Stimulated activated CD8-positive, alpha-beta memory T cell treated with anti-CD3 and anti-CD28 coated beads, Interleukin-12 subunit alpha, Interleukin-12 subunit beta, amount 100 ng/mL, for 24 hours (primary cell): Measurements from ENCODE around the gene ADPGK.
"Not testable (repeated sequence)": the region's sequence is repeated elsewhere in the genome, so short reads cannot be mapped to it uniquely, and the experiment has no call there.

ENCODE experiments used
- DNase-seq: peaks from one replicate; pipeline ENCODE4 v3.0.0-alpha.2; 2020; ENCODE audit errors: extremely low read depth

Gene ADPGK

DNA sequence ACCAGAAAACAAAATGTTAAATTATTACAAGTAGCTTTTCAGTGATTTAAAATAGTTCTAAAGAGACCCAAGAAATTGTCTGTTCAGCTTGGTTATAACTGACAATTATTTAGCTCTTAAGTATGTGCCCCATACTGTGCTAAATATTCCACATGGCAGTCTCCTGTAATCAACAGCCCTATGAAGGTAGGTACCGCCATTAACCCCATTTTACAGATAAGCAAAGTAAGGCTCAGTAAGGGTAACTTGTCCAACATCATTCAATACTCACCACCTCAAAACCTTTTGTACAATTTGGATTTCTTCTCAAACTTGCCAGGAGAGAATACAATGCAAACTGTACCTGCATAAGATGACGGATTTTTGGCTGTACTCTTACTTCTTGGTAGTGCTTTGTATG, 33.9 kb downstream of the ADPGK start:
- DNase-seq: no peak

DNA sequence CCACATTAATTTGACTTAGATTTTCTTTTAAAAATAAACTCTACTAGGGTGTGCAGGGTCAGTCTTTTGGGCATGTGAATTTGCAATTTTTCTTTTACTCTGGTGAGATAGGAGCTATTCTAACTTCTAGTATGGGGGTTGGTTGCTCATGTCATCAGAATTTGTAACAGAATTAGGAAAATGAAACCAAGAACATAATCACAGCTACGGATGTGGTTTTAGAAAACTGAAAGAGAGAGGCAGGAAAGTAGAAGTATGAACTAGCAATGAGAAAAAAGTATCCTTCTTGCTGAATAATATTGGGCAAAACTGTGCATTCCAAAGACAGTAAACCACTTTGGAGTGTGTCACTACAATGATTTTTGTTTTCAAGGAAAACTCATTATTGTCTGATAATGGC, 43.3 kb downstream of the ADPGK start:
- no peak for DNase-seq

DNA sequence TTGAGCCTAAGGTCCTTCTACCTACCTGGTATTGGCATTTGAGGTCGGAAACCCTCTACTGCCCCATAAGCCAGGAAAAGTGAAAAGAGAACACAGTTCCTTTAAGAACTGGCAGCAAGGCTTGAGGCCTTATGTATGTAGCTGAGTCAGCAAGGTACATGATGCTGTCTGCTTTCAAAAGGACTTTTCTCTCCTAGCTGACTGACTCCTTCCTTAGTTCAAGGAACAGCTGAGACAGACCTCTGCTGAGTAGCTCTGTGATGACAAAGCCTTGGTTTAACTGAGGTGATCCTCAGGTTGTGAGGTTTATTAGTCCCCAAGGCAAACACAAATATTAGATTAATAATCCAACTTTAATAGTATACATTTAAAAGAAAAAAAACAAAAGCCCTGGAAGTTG, 45.8 kb downstream of the ADPGK start:
- no peak for DNase-seq

DNA sequence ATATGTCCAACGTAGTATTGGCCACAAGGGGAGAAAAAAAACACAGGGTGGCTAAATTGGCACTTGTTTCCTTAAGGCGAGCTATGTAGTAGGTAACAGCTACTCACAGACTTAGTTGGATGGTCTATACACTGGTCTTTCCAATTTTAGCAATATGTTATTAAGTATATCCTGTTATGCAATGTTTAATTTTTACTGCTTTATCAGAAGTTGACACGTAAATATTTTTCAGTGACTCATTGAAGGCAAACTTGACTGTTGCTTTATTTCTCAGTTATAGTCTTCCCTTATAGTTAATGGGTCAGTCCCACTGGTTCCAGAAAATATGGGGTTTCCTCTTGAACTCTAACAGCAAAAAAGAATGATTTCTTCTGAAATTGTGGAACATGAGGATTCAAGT, 46.5 kb downstream of the ADPGK start:
- DNase-seq: no peak

DNA sequence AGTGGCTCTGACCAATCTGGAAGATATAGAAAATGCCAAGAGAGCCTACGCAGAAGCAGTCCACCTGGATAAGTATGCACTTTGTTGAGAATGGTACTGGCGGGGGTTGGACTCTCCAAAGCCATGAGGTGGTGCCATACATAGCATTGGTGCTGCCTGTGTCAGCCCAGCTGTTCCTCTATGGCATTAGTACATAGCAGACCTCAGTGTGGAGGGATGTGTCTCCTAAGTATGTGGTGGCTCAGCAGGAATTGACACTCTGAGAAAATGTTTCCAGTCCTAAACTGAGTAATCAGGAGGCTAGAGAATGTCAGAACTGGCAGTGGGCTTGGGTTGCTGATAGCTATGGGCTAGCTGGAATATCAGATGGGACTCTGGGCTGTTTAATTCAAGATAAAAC, 48.4 kb downstream of the ADPGK start:
- no peak for DNase-seq

DNA sequence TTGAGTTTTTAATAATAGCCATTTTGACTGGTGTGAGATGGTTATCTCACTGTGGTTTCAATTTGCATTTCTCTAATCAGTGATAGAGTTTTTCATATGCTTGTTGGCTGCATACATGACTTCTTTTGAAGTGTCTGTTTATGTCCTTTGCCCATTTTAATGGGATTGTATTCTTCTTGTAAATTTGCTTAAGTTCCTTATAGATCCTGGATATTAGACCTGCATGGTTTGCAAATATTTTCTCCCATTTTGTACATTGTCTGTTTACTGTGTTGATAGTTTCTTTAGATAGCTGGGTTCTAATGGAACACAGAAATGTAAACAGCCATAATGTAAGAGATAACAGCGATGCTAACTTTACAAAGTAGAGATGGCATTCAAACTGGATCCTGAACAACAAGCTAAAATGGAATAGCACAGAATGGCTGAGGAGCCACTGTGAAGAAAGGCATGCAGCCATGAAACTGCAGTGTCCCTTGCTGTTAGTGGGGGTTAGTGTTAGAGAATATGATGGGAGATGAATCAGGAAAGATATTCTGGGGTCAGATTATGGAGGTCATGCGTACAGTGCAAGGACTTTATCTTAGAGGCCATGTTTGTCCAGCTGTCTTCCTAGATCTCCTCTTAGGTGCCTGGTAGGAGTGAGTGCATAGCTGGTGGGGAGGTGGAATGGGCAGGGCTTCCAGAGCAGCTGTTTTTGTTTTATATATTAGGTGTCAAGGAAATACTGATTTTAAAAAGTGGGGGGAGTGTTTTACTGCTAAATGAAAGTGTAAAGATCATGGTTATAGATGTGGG, 49.4 kb downstream of the ADPGK start:
- DNase-seq: no peak

DNA sequence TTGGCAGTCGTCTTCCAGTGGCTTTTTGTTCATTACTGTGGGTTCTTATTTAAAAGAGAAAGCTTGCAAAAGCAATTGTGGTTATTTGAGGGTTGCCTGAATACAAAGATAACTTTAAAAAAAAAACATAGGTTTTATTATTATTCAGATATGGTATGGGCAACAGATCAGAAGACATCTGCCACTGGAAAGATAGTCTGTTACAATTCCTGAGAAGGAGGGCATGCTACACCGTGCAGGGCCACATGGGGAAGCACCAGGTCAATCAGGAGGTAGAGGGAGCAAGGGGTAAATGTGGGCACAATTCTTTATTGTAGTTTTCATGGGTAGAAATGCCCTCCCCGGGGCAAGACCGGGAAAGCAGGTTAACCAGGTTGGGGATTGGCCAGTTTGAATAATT, 51.0 kb downstream of the ADPGK start:
- DNase-seq: no peak

DNA sequence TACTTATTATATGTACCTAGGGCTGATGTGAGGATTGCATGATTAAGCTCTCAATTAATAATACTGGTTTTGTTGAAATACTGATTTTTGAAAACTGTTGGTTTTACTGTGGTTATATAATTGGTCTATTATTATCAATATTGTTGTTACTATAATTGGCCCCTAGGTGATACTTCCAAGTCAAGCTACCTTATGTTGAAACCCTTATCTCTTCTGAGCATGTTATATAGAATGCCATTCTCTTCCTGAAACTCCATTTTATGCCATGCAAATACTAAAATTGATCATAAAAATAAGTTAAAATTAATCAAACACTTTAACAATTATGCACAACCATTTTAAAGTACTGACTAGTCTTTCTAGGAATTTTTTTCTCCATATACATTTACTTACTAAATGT, 51.5 kb downstream of the ADPGK start:
- DNase-seq: no peak

DNA sequence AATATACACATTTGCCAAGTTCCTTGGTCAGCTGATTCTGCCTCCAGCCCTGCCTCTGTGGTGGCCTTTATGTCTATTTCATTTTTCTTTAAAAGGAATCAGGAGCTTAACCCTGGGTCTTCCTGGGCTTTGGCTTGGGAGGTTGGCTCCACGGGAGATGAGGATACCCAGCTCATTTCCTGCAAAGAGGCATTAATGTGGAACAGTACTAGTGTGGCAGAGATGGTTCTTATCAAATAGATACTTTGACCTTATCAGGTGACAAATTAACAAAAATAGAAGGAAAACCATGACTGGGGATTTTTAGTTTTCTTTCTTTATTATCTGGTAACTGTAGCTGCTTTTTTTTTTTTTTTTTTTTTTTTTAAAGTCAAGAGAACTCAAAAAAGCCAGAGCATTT, 54.7 kb downstream of the ADPGK start:
- no peak for DNase-seq

DNA sequence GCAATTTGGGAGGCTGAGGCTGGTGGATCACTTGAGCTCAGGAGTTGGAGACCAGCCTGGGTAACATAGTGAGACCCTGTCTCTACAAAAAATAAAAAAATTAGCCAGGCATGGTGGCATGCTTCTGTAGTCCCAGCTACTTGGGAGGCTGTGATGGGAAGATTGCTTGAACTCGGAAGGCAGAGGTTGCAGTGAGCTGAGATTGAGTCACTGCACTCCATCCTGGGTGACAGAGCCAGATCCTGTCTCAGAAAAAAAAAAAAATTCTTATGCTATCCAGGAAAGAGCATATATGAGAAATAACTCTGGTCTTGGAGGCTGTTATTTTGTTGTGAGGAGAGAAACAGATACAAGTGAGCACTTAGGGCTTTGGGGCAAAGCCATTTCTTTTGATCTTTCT, 55.3 kb downstream of the ADPGK start:
- DNase-seq: not testable (repeated sequence)

DNA sequence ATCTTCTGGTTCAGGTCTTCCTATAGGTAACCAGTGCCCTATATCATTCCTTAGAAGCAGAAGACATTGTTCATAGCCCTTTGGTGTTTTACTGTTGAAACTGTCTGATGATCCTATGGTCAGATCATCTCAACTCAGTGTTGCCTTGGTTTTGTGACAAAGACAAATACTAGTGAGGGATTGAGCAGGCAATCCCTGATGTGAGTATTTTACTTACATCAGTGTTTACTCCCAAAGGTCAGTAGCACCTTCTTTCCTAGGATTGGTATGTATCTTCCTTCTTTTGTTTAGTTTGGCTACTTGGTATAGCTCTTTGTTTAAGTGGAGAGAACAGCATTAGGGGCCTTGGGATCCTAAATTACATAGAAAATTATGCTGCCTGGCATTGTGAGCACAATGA, 56.4 kb downstream of the ADPGK start:
- DNase-seq: no peak

DNA sequence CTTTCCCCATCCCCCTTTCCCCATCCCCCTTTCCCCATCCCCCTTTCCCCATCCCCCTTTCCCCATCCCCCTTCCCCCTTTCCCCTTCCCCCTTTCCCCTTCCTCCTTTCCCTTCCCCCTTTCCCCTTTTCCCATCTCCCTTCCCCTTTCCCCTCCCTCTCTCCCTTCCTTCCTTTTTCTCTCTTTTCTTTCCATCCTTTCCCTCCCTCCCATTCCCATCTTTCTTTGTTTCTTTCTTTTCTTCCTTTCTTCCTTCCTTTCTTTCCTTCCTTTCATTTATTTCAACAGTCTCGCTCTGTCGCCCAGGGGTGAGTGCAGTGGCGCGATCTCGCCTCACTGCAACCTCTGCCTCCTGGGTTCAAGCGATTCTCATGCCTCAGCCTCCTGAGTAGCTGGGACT, 57.7 kb downstream of the ADPGK start:
- not testable (repeated sequence) for DNase-seq

DNA sequence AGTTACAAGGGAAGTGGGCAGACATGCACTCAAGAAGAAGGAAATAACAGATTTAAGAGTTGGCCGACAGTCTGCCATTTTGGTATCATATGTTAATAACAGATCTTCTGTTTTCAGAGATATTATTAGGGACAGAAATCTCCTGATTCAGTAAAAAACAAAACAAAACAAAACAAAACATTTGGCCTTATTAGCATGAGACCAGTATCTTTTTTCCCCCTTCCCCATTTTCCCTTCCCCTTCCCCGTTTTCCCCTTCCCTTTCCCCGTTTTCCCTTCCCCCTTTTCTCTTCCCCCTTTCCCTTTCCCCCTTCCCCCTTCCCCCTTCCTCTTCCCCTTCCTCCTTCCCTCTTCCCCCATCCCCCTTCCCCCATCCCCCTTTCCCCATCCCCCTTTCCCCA, 58.1 kb downstream of the ADPGK start:
- no peak for DNase-seq

DNA sequence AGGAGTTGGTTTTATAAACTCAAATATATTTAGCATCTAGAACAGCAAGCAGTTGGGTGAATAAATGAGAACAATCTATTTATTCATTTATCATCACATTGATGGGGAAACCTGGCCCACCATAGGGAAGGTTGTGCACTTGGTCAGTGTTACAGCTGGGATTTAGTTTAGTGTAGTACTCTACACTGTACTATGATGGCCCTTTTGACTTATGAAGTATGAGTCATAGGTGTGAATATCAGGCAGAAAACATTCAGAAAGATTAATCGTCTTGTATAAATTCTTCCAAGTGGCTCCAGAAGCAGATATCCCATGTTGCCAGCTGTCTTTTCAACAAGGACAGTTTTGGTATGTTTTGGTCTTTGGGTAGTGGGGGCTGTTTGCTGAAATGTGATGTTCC, 59.5 kb downstream of the ADPGK start:
- DNase-seq: no peak

DNA sequence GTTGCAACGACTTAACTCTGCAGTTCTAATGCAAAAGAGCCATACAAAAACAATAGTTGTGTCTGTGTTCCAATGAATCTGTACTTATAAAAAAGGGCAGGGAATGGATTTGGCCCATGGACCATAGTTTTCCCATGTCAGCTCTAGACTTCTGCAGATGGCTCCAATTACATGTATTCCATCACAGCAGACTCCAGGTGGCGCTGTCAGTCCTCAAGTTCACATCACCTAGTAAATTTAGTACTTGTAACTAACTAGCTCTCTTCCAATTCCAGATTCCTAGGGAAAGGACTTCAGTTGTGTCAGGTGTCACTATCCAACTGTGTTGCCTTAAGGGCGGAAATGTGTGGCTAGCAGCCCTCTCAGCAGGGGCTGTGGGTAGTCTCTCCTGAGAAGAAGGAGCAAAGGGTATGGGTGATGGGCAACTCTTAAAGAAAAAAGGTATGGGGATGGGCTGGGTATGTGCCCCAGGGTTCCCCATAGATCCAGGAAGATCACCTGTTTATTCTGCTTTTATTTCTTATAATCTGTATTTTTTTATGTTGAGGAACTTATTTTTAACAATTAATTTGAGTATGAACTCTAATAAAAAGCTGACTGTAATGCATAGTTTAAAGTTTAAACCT, 61.4 kb downstream of the ADPGK start:
- peak; percentile 5 for DNase-seq

DNA sequence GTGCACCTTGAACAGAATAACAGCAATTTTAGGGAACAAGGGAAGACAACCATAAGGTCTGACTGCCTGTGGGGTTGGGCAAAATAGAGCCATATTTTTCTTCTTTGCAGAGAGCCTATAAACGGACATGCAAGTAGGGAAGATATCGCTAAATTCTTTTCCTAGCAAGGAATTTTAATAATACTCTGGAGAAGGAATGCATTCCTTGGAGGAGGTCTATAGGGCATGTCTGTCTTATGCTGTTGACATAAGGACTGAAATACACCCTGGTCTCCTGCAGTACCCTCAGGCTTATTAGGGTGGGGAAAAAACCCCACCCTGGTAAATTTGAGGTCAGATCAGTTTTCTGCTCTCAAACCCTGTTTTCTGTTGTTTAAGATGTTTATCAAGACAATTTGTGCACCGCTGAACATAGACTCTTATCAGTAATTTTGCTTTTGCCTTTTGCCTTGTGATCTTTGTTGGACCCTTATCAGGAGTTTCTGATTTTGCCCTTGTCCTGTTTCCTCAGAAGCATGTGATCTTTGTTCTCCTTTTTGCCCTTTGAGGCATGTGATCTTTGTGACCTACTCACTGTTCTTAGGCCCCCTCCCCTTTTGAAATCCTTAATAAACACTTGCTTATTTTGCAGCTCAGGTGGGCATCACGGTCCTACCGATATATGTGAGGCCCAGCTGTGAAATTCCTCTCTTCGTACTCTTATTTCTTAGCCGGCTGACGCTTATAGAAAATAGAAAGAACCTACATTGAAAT, 74.8 kb downstream of the ADPGK start:
- DNase-seq: not testable (repeated sequence)

DNA sequence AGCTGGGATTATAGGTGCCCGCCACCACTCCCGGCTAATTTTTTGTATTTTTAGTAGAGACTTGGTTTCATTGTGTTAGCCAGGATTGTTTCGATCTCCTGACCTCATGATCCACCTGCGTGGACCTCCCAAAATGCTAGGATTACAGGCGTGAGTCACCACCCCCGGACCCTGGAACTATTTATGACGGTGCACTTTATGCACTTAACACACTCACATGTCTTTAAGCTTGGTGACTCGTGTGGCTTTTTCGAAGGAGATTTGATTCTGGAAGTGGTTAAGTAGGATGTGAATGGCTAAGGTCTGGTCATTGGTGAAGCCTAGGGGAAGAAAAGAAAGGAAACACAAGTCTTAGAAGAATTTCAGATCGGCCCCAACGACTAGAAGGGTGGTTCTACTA, 77.3 kb downstream of the ADPGK start:
- DNase-seq: no peak
